AG04450 (cell line): ENCODE results near the gene VSX2. TPM values are rescaled to one million over a fixed set of nuclear protein-coding genes. Genes with fewer than 3 reads are reported as not detected.

Experiments used
- CTCF ChIA-PET: fragments of 300-600, 350-600 bp; formaldehyde crosslinking; extraction: SDS; loops from one replicate; lab custom pipeline; 2022; ENCODE audit warnings: antibody characterized with exemption, inconsistent platforms; lab: Charles Lee
- POLR2A ChIA-PET: fragments of 350-600 bp; formaldehyde crosslinking; extraction: SDS; loops from one replicate; lab custom pipeline; 2021; ENCODE audit warnings: antibody characterized with exemption, inconsistent platforms; lab: Yijun Ruan, JAX
- DNase-seq: peaks from one replicate; pipeline ENCODE4 v3.0.0-alpha.2; 2011; ENCODE audit warnings: low read depth, low spot score
- H3K27ac ChIP-seq: one replicate; pipeline ENCODE4 v1.5.1; 2012; ENCODE audit warnings: low read depth, low read length, control low read depth
- H3K27me3 ChIP-seq: one replicate; pipeline ENCODE4 v1.6.0; 2012; ENCODE audit warnings: low read length; ENCODE audit not compliant: control insufficient read depth, insufficient read depth
- H3K4me3 ChIP-seq: 2 replicates; pipeline ENCODE4 v1.5.1; 2011; ENCODE audit warnings: mild to moderate bottlenecking, low read depth, low read length, control low read depth
- H3K9me3 ChIP-seq: 2 replicates; pipeline ENCODE4 v1.5.1; 2012; ENCODE audit warnings: low read length; ENCODE audit not compliant: control insufficient read depth, insufficient read depth
- polyA plus RNA-seq: library from polyadenylated mRNA; depleted of rRNA; stranded (reverse); fragments of >200 nt; gene quantifications from 2 replicates; pipeline ENCODE4 v1.2.3, GENCODE V29; 2011
- TF ChIP-seq, protein P1 (sequence below): IDR thresholded peaks from 2 replicates; pipeline ENCODE4 v1.5.1; 2011; ENCODE audit warnings: low read depth, low read length, control low read depth, inconsistent platforms

Gene VSX2
- polyA plus RNA-seq, 1 experiment: not detected

DNA sequence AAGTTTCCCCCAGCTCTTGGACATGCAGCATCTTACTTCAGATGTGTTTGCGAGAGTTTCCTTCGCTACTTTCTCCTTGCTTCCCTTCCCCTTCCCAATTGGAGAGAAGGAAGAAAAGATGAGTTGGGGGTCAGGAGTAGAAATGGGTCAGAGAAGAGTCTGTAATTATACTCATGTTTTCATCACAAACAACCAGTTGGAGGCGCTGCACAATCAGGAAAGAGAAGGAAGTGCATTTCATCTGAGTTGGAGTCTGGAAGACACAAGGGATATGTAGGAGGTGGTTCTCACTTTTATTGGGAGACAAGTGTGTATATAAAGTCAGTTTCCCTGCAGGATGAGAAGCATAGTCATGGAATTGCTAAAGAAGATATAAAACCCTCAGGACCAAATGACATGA lies 31.3 kb upstream of the VSX2 start:
- H3K4me3 ChIP-seq: no peak overlapping the region

DNA sequence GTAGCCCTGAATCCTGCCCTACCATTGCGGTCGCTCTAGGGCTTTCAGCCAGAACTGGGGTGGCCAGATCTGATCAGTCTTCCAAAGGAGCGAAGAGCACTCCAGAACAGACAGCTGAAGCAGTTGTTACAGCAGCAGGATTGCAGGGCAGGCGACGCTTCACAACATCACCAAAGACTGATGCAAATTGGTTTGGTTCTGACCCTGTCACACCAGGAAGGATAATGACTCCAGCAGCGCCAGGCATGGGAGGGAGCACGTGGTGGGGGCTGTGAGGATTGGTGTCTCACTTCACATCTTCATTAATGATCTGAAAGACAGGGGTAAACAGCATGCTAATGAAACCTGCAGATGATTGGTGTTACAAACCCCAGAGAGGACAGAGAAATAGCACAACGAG lies 30.6 kb upstream of the VSX2 start:
- TF ChIP-seq, protein P1, sequence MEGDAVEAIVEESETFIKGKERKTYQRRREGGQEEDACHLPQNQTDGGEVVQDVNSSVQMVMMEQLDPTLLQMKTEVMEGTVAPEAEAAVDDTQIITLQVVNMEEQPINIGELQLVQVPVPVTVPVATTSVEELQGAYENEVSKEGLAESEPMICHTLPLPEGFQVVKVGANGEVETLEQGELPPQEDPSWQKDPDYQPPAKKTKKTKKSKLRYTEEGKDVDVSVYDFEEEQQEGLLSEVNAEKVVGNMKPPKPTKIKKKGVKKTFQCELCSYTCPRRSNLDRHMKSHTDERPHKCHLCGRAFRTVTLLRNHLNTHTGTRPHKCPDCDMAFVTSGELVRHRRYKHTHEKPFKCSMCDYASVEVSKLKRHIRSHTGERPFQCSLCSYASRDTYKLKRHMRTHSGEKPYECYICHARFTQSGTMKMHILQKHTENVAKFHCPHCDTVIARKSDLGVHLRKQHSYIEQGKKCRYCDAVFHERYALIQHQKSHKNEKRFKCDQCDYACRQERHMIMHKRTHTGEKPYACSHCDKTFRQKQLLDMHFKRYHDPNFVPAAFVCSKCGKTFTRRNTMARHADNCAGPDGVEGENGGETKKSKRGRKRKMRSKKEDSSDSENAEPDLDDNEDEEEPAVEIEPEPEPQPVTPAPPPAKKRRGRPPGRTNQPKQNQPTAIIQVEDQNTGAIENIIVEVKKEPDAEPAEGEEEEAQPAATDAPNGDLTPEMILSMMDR: no peak
- no peak overlapping the region for H3K27ac ChIP-seq
- no peak overlapping the region for H3K4me3 ChIP-seq
- CTCF ChIA-PET: interaction anchor here (0.8 to 0.9 kb wide), 2 partner anchors 9 to 82 kb away, joined by 3 to 9 read pairs; no protein-coding TSS in a partner anchor
- DNase-seq: no peak
- no peaks in the 10 kb centered on the region for H3K9me3 ChIP-seq
- peaks cover 13% of the 10 kb centered on the region for H3K27me3 ChIP-seq
- POLR2A ChIA-PET: no interaction called here

More for the DNA sequence above, 31.3 kb upstream of the VSX2 start:
- DNase-seq: no peak
- peaks cover 8% of the 10 kb centered on the region for H3K27me3 ChIP-seq
- ChIA-PET CTCF (no interaction called here), POLR2A (no interaction called here)
- no peaks in the 10 kb centered on the region for H3K9me3 ChIP-seq
- no peak overlapping the region for H3K27ac ChIP-seq
- TF ChIP-seq, protein P1: peak; percentile 13; the same call in 1 of the 2 replicates

DNA sequence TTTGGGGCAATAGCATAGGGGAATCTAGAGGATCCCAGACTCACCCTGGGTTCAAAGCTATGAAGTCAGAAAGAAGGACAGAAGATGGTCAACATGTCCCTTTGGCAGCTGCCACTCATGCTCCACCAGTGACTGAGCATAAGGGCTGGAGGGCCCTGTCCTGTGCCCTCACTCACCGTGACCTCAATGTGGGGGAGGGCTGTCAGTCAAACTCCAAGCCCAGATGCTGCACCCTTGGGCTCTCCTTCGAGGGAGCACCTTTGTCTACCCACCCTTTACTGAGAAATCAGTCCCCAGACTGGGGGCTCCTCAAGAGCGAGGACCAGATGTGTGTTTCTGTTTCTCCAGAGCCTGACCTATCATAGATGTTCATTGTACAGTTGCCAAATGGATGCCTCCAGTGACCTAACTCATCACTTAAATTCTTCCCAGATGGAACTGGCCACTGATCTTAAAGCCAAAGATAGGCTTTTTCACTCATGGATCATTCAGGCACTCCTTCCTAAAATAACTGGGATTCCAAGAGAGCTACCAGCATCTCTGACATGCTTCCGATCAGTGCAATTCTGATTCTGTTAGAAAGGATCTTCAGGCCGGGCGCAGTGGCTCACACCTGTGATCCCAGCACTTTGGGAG lies 27.2 kb upstream of the VSX2 start:
- TF ChIP-seq, protein P1: no peak
- Histone ChIP-seq H3K9me3 (no peaks in the 10 kb centered on the region), H3K27ac (no peak overlapping the region), H3K4me3 (no peak overlapping the region), H3K27me3 (peaks cover 24% of the 10 kb centered on the region)
- ChIA-PET POLR2A (no interaction called here), CTCF (no interaction called here)
- DNase-seq: no peak

DNA sequence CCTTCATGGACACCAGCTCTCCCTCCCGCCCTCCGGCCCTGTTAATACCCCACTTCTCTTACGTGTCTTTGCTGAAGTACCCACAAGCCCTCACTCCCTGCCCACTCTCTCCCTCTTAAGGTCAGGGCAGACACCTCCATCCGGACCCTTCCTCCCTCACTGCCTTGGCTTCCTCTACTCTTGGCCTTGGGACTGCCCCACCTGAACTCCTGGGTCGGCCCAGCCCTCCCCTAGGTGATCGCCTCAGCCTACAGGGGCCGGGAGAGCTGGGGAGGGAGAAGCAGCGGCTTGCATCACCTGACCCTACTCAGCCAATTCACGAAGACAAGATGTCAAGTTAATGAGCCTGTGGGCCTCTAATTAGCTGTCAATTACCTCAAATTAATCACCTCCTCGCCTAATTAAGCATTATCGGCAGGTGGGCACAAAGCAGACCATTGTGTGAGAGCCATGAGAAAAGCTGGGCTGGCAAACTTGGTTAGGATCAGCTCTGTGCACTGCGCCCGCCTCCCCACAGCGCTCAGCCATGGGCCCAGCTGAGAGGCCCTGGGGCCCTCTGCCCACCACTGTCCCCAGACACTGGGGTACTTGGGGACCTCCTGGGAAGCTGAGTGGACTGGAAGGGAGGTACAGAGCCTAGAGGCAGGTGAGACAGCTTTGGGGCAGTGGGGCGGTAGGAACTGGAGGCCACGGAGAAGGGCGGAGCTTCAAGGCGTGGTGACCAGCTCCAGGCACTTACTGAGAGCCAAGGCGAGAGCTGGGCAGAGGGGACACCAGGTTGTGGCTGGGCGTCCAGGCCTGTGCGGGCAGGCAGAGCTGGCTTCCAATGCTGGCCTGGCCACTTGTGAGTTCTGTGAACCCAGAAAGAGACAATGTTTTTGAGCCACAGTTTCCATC lies 25.1 kb upstream of the VSX2 start:
- Histone ChIP-seq H3K4me3 (no peak overlapping the region), H3K27me3 (peaks cover 31% of the 10 kb centered on the region), H3K27ac (no peak overlapping the region), H3K9me3 (no peaks in the 10 kb centered on the region)
- no peak for DNase-seq
- POLR2A ChIA-PET: no interaction called here
- CTCF ChIA-PET: interaction anchor here (0.6 kb wide), 3 partner anchors 35 to 111 kb away, joined by 3 read pairs; no protein-coding TSS in a partner anchor
- TF ChIP-seq, protein P1: no peak
